H1 (cell line): Measurements from ENCODE around the gene SEC23IP.

Experiments used
- CTCF ChIP-seq, 3 experiments: IDR thresholded peaks; 1 replicate in 2 of 3; 2 replicates in 1 of 3; pipeline versions ENCODE4 v1.5.1 to v1.6.1; 2011; ENCODE audit warnings: low read length in 3 of 3, mild to moderate bottlenecking in 3 of 3, inconsistent platforms in 2 of 3, low read depth in 1 of 3, moderate library complexity in 1 of 3; ENCODE audit not compliant: insufficient read depth in 1 of 3; ENCODE audit errors: control extremely low read depth in 1 of 3
- ZNF274 ChIP-seq: IDR thresholded peaks from 2 replicates; pipeline ENCODE4 v1.7.0; 2012; ENCODE audit warnings: low read length, borderline replicate concordance; ENCODE audit errors: extremely low read depth

GRCh38 chr10:119896937-119897770, 4.6 kb downstream of the SEC23IP start:
- TF ChIP-seq ZNF274, result no peak
- TF ChIP-seq CTCF (IDR thresholded peaks at IDR 0.05; ENCODE audit: control extremely low read depth in 1 of 3, insufficient read depth in 1 of 3, low read depth in 1 of 3, low read length in 3 of 3), result no peak
